HepG2 (cell line): ENCODE measurements around the gene TRPC6.

Source experiments
- ATF7 ChIP-seq, 2 experiments: fragments of 450-650 bp in 1 of 2; sonication (generic) in 1 of 2; formaldehyde crosslinking in 1 of 2; IDR thresholded peaks; 2 replicates each; pipeline versions ENCODE4 v1.4.0 to v1.6.1; 2016 to 2020; ENCODE audit warnings: antibody characterized with exemption in 1 of 2, mild to moderate bottlenecking in 1 of 2, missing genetic modification reagents in 1 of 2
- EZH2 ChIP-seq: conservative IDR thresholded peaks from 2 replicates; pipeline ENCODE4 v1.6.1; 2012; ENCODE audit warnings: mild to moderate bottlenecking, low read depth, low read length, moderate library complexity
- FOSL2 ChIP-seq: sonication (generic); formaldehyde crosslinking; IDR thresholded peaks from 2 replicates; pipeline ENCODE4 v1.4.0; 2020; ENCODE audit warnings: missing genetic modification reagents
- KMT2B ChIP-seq: IDR thresholded peaks from 2 replicates; pipeline ENCODE4 v1.6.1; 2016; ENCODE audit warnings: missing genetic modification reagents, missing compliant biosample characterization
- ZNF484 ChIP-seq: sonication (generic); formaldehyde crosslinking; IDR thresholded peaks from 2 replicates; pipeline ENCODE4 v1.5.1; 2020; ENCODE audit warnings: mild to moderate bottlenecking, low read depth, missing genetic modification reagents, borderline replicate concordance
- TF ChIP-seq, protein P1 (sequence below): sonication (generic); formaldehyde crosslinking; IDR thresholded peaks from 2 replicates; pipeline ENCODE4 v1.4.0; 2020; ENCODE audit warnings: missing genetic modification reagents
- TF ChIP-seq, protein P2 (sequence below): sonication (generic); formaldehyde crosslinking; IDR thresholded peaks from 2 replicates; pipeline ENCODE4 v1.8.1; 2022; ENCODE audit warnings: mild to moderate bottlenecking, missing genetic modification reagents

DNA sequence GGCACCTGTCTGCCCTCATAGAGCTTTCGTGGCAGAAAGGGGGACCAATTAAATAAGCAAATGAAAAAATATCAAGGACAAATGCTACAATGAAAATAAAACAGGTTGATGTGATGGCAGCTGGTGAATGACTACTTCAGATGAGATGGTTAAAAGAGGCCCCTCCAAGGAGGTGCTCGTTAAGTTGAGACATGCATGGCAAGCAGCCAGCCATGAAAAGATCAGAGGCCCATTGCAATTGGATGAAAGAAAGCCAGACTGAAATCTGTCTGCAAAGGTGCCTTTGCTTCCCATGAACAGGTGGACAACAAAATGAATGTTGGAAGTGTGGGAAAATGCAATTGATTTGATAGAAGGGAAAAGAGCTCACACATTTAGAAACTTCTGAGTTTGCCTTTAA lies 848 bp upstream of the TRPC6 start:
- TF ChIP-seq FOSL2 = no peak
- no peak for TF ChIP-seq EZH2
- TF ChIP-seq, protein P1, sequence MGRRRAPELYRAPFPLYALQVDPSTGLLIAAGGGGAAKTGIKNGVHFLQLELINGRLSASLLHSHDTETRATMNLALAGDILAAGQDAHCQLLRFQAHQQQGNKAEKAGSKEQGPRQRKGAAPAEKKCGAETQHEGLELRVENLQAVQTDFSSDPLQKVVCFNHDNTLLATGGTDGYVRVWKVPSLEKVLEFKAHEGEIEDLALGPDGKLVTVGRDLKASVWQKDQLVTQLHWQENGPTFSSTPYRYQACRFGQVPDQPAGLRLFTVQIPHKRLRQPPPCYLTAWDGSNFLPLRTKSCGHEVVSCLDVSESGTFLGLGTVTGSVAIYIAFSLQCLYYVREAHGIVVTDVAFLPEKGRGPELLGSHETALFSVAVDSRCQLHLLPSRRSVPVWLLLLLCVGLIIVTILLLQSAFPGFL (CRISPR knock-in tag) = no peak
- TF ChIP-seq ATF7 (IDR thresholded peaks at IDR 0.05) = no peak
- TF ChIP-seq ATF7 (CRISPR knock-in tag; IDR thresholded peaks at IDR 0.05) = no peak
- TF ChIP-seq, protein P2, sequence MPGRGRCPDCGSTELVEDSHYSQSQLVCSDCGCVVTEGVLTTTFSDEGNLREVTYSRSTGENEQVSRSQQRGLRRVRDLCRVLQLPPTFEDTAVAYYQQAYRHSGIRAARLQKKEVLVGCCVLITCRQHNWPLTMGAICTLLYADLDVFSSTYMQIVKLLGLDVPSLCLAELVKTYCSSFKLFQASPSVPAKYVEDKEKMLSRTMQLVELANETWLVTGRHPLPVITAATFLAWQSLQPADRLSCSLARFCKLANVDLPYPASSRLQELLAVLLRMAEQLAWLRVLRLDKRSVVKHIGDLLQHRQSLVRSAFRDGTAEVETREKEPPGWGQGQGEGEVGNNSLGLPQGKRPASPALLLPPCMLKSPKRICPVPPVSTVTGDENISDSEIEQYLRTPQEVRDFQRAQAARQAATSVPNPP = no peak
- no peak for TF ChIP-seq ZNF484 (CRISPR knock-in tag)
- no peak for TF ChIP-seq KMT2B (CRISPR knock-in tag)
